Measurements from ENCODE around the gene TMEM225. TPM values are rescaled to one million over a fixed set of nuclear protein-coding genes. Genes with fewer than 3 reads are reported as not detected.

The TMEM225 gene
- total and polyA plus RNA-seq, 2 experiments from 2014 or later = 0.13 TPM; not detected in 1

DNA sequence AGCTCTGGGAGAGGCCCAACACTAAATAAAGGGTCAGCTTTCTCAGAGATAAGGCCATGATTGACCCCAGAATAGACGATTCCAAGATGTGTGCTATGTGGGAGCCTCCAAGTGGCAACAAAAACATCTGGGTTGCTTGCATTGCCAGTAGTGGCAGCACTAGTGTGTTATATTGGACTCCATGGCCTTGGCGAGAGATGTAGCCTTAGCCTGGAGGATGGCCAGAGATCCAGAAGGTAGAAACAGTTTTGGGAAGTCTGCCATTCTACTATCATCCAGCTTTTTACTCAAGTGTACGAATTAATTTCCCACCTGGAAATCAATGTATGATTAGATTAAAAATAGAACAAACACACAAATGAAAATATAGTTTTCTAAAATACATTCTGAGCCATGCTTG, 19.5 kb upstream of the TMEM225 start:
- Histone ChIP-seq H3K9me3 (ENCODE audit: low read depth) (no peaks in the 10 kb centered on the region), H3K36me3 (replicated peaks; ENCODE audit: insufficient read depth, low read depth) (no peaks in the 10 kb centered on the region), H2AFZ (no peak overlapping the region), H4K20me1 (ENCODE audit: insufficient read depth, poor library complexity, severe bottlenecking) (no peaks in the 10 kb centered on the region), H3K9me2 (replicated peaks; ENCODE audit: insufficient read depth) (no peaks in the 10 kb centered on the region), H3K27ac (no peak overlapping the region), H3K4me2 (no peak overlapping the region), H3K79me2 (no peaks in the 10 kb centered on the region), H3K4me1 (ENCODE audit: insufficient read depth) (no peaks in the 10 kb centered on the region), H3K4me3 (no peak overlapping the region), H3K27me3 (no peaks in the 10 kb centered on the region)
- no peak for TF ChIP-seq EZH2phosphoT487 (IDR thresholded peaks at IDR 0.05; ENCODE audit: low read depth, severe bottlenecking, unreplicated experiment)
- TF ChIP-seq CTCF (IDR thresholded peaks at IDR 0.05; ENCODE audit: poor library complexity) = no peak
- no peak for TF ChIP-seq EZH2 (IDR thresholded peaks at IDR 0.05; ENCODE audit: borderline replicate concordance)
- no peak for DNase-seq (ENCODE audit: low spot score)
- 77% methylated on average over 3 of the region's 3 CpGs for WGBS (ENCODE audit: low lambda C conversion rate, missing lambda C conversion rate)

DNA sequence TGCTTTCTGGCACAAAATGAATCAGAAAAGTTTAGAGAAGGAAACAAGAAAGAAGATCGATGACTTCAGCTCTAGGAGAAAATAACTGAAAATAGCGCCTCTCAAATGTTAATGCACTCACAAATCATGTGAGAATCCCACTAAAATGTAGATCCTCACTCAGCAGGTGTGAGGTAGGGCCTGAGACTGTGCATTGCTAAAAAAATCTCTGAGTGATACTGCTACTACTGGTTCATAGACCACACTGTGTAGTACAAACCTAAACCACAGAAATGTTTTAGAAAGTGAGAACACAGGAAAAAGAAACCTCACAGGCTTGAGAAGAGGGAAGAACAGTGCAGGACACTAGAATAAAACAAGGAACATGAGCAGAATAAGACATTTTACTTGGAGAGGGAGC, 18.5 kb upstream of the TMEM225 start:
- H3K36me3 ChIP-seq (replicated peaks; ENCODE audit: insufficient read depth, low read depth) = no peaks in the 10 kb centered on the region
- H3K27ac ChIP-seq = no peak overlapping the region
- no peak overlapping the region for H3K4me3 ChIP-seq
- H3K9me2 ChIP-seq (replicated peaks; ENCODE audit: insufficient read depth) = no peaks in the 10 kb centered on the region
- no peaks in the 10 kb centered on the region for H3K4me1 ChIP-seq (ENCODE audit: insufficient read depth)
- no peaks in the 10 kb centered on the region for H3K9me3 ChIP-seq (ENCODE audit: low read depth)
- WGBS (ENCODE audit: low lambda C conversion rate, missing lambda C conversion rate) = 87% methylated on average over 2 of the region's 2 CpGs
- H4K20me1 ChIP-seq (ENCODE audit: insufficient read depth, poor library complexity, severe bottlenecking) = no peaks in the 10 kb centered on the region
- H3K4me2 ChIP-seq = no peak overlapping the region
- no peaks in the 10 kb centered on the region for H3K79me2 ChIP-seq
- DNase-seq (ENCODE audit: low spot score) = no peak
- no peak overlapping the region for H2AFZ ChIP-seq
- TF ChIP-seq EZH2 (IDR thresholded peaks at IDR 0.05; ENCODE audit: borderline replicate concordance) (no peak), EZH2phosphoT487 (IDR thresholded peaks at IDR 0.05; ENCODE audit: low read depth, severe bottlenecking, unreplicated experiment) (no peak), CTCF (IDR thresholded peaks at IDR 0.05; ENCODE audit: poor library complexity) (no peak)
- no peaks in the 10 kb centered on the region for H3K27me3 ChIP-seq

GRCh38 chr11:123901867-123902266, 16.4 kb upstream of the TMEM225 start, which contains the start of gene OR8D4:
OR8D4 (plus strand) TSS chr11:123902167; CDS start chr11:123906432, 4,265 bp downstream.
- Histone ChIP-seq H4K20me1 (ENCODE audit: insufficient read depth, poor library complexity, severe bottlenecking) (no peaks in the 10 kb centered on the region), H3K4me2 (no peak within 1 kb of the TSS), H3K4me3 (no peak within 1 kb of the TSS), H3K79me2 (no peaks in the 10 kb centered on the region), H3K36me3 (replicated peaks; ENCODE audit: insufficient read depth, low read depth) (no peaks in the 10 kb centered on the region), H3K9me2 (replicated peaks; ENCODE audit: insufficient read depth) (no peaks in the 10 kb centered on the region), H3K9me3 (ENCODE audit: low read depth) (no peaks in the 10 kb centered on the region), H3K27me3 (no peaks in the 10 kb centered on the region), H3K27ac (no peak within 1 kb of the TSS), H3K4me1 (ENCODE audit: insufficient read depth) (no peaks in the 10 kb centered on the region), H2AFZ (no peak within 1 kb of the TSS)
- DNase-seq (ENCODE audit: low spot score) = no peak
- 64% methylated on average over 1 of the region's 1 CpG for WGBS (ENCODE audit: low lambda C conversion rate, missing lambda C conversion rate)
- TF ChIP-seq EZH2 (IDR thresholded peaks at IDR 0.05; ENCODE audit: borderline replicate concordance) (no peak), CTCF (IDR thresholded peaks at IDR 0.05; ENCODE audit: poor library complexity) (no peak), EZH2phosphoT487 (IDR thresholded peaks at IDR 0.05; ENCODE audit: low read depth, severe bottlenecking, unreplicated experiment) (no peak)

DNA sequence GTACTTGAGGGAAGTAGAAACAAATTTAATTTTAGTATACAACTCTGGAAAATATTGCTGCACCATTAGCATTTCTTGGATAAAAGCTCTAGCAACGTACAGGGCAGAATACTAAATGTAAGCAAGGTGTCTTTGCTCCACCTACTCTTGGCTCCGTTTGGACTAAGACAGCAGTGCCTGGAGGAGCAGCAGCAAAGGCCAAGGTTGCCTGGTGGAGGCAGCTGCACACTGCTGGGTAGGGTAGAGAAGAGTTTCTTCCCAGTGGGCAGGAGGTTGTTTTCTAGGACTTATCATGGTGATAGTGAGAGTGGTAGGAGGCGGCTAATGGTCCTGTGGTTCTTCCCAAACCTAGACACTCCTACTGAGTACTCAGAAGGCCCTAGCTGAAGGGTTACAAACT, 14.3 kb upstream of the TMEM225 start:
- Histone ChIP-seq H3K27ac (no peak overlapping the region), H3K9me3 (ENCODE audit: low read depth) (no peaks in the 10 kb centered on the region), H2AFZ (no peak overlapping the region), H3K4me3 (no peak overlapping the region), H3K79me2 (no peaks in the 10 kb centered on the region), H3K27me3 (no peaks in the 10 kb centered on the region), H3K9me2 (replicated peaks; ENCODE audit: insufficient read depth) (no peaks in the 10 kb centered on the region), H3K4me1 (ENCODE audit: insufficient read depth) (no peaks in the 10 kb centered on the region), H3K36me3 (replicated peaks; ENCODE audit: insufficient read depth, low read depth) (no peaks in the 10 kb centered on the region), H4K20me1 (ENCODE audit: insufficient read depth, poor library complexity, severe bottlenecking) (no peaks in the 10 kb centered on the region), H3K4me2 (no peak overlapping the region)
- 69% methylated on average over 3 of the region's 3 CpGs for WGBS (ENCODE audit: low lambda C conversion rate, missing lambda C conversion rate)
- DNase-seq (ENCODE audit: low spot score) = no peak
- TF ChIP-seq CTCF (IDR thresholded peaks at IDR 0.05; ENCODE audit: poor library complexity) (no peak), EZH2 (IDR thresholded peaks at IDR 0.05; ENCODE audit: borderline replicate concordance) (no peak), EZH2phosphoT487 (IDR thresholded peaks at IDR 0.05; ENCODE audit: low read depth, severe bottlenecking, unreplicated experiment) (no peak)
